Bronchial epithelial cell (primary cell): ENCODE data around the gene THSD4. TPM values are rescaled to one million over a fixed set of nuclear protein-coding genes. Genes with fewer than 3 reads are reported as not detected.

Source experiments
- DNase-seq: peaks from one replicate; pipeline ENCODE4 v3.0.0-alpha.2; 2010; ENCODE audit warnings: low read depth
- FAIRE-seq: peaks from 2 replicates; lab custom pipeline; 2011; peaks lifted over from hg19 to GRCh38; lab: Jason Lieb, UNC
- H3K27me3 ChIP-seq: 2 replicates; pipeline ENCODE4 v1.5.1; 2011; ENCODE audit warnings: low read length; ENCODE audit not compliant: control insufficient read depth, insufficient read depth
- H3K36me3 ChIP-seq: 2 replicates; pipeline ENCODE4 v1.5.1; 2011; ENCODE audit warnings: low read length; ENCODE audit not compliant: control insufficient read depth, insufficient read depth
- H3K4me3 ChIP-seq: 2 replicates; pipeline ENCODE4 v1.5.1; 2011; ENCODE audit warnings: mild to moderate bottlenecking, low read depth, low read length, control low read depth
- total RNA-seq: library from RNA; depleted of rRNA; stranded (reverse); fragments of >200 nt; gene quantifications from 2 replicates; pipeline ENCODE4 v1.2.1, GENCODE V29; 2014
- TF ChIP-seq, protein P1 (sequence below): IDR thresholded peaks from 2 replicates; pipeline ENCODE4 v1.5.1; 2011; ENCODE audit warnings: mild to moderate bottlenecking, moderate library complexity, low read length, control low read depth, inconsistent platforms; ENCODE audit not compliant: insufficient read depth, severe bottlenecking

Gene THSD4
- total RNA-seq, 1 donor from 2014 or later: 14.5 TPM

DNA sequence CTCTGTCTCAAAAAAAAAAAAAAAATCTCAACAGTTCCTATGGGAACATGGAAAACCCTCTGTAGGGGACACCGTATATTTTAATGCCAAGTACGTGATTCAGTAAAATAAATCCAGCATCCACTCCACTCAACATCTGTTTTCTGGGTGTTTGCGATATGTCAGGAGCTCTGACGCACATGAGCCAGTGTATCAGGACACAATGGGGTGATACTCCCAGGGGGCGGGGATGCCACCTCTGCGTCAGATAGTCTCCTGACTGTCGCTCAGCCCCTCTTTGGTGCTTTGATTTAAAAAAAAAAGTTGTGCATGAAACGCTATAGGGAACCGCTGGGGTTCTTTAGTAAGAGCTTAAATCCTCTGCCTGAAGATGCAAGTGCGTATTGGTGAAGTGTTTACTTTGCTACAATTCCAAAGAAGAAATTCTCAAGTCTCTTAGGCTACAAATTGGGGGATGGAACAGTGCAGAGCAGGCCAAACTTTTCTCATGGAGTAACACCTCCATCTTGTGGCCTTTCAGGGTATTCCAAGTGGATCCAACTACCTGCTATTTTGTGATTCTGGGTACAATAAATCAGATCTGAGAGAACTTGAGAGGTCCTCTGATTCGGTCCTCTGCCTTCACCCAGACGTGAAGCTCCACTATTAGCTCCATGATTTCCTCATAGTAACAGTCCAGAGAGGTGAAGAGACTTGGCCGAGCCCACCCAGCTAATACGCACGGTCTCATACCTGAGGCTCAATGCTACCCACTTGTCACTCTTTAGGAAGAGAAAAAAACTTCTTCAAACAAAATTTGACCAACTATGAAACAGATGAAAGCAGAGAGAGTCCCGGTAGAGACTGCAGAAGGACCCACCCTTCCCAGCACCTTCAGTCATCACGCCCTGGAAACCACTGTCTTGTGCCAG lies 685.8 kb downstream of the THSD4 start:
- Histone ChIP-seq H3K36me3 (no peaks in the 10 kb centered on the region), H3K27me3 (no peaks in the 10 kb centered on the region), H3K4me3 (no peak overlapping the region)
- DNase-seq: peak; percentile 70
- TF ChIP-seq, protein P1, sequence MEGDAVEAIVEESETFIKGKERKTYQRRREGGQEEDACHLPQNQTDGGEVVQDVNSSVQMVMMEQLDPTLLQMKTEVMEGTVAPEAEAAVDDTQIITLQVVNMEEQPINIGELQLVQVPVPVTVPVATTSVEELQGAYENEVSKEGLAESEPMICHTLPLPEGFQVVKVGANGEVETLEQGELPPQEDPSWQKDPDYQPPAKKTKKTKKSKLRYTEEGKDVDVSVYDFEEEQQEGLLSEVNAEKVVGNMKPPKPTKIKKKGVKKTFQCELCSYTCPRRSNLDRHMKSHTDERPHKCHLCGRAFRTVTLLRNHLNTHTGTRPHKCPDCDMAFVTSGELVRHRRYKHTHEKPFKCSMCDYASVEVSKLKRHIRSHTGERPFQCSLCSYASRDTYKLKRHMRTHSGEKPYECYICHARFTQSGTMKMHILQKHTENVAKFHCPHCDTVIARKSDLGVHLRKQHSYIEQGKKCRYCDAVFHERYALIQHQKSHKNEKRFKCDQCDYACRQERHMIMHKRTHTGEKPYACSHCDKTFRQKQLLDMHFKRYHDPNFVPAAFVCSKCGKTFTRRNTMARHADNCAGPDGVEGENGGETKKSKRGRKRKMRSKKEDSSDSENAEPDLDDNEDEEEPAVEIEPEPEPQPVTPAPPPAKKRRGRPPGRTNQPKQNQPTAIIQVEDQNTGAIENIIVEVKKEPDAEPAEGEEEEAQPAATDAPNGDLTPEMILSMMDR: peak; percentile 71
- no peak for FAIRE-seq

DNA sequence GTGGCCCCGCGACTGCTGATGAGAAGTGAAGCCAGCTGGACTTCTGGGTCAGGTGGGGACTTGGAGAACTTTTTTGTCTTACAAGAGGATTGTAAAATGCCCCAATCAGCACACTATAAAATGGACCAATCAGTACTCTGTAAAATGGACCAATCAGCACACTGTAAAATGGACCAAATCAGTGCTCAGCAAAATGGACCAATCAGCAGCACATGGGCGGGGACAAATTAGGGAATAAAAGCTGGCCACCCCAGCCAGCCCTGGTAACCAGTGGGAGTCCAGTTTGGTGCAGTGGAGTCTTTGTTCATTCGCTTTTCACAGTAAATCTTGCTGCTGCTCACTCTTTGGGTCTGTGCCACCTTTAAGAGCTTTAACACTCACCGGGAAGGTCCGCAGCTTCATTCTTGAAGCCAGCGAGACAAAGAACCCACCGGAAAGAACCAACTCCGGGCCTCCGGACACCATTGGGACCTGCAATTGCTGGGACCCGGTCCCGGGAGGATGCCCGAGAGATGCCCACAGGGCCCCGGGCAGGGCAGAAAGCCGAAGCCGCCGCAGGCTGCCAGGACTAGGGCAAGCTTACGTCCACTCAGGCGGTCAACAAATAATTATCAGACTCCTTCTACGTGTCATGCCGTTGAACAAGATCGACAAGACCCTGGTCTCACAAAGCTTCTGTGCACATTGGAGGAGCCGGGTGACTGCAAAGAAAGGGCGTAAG lies 686.8 kb downstream of the THSD4 start:
- no peak for DNase-seq
- TF ChIP-seq, protein P1: no peak
- Histone ChIP-seq H3K27me3 (no peaks in the 10 kb centered on the region), H3K36me3 (no peaks in the 10 kb centered on the region), H3K4me3 (no peak overlapping the region)
- FAIRE-seq: no peak

DNA sequence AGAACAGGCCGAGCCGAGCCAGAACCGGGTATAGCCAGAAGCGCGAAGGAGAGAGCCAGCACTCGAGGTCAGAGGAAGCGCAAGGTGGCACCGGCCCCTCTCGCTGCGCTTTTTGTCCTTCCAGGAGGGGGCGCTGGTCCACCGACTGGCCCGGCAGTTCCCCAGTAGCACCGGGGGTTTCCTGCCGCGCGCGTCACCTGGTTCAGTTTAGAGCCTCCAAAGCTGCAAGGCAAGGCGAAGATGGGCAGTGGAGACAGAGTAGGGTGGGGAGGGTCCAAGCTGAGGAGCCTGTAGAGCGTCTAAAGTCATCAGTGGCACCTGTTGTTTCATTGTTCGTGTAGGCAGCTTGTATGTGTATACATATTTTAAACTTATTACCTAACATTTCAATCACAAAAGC lies 687.5 kb downstream of the THSD4 start:
- Histone ChIP-seq H3K27me3 (no peaks in the 10 kb centered on the region), H3K36me3 (no peaks in the 10 kb centered on the region), H3K4me3 (no peak overlapping the region)
- TF ChIP-seq, protein P1: peak; percentile 44
- FAIRE-seq: no peak
- DNase-seq: no peak

DNA sequence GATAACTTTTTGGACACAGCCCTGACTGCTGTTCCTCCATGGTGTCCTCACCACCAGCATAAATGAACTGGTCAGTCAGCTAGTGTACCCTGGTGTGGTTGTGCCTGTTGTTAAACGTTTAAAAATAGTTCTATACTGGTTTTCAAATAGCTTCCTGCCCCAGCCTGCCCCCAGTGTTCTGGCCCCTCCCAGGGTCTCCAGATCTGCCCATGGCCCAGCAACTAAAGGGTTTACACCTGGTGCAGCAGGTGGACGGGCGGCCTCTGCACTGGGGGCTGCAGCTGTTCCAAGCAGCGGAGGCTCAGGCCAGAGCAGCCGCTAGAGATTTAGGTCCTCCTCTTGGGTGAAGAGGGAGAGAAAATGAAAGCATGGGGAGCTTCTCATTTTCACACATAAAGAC lies 689.0 kb downstream of the THSD4 start:
- no peak for FAIRE-seq
- no peak for DNase-seq
- TF ChIP-seq, protein P1: no peak
- Histone ChIP-seq H3K36me3 (no peaks in the 10 kb centered on the region), H3K4me3 (no peak overlapping the region), H3K27me3 (no peaks in the 10 kb centered on the region)

DNA sequence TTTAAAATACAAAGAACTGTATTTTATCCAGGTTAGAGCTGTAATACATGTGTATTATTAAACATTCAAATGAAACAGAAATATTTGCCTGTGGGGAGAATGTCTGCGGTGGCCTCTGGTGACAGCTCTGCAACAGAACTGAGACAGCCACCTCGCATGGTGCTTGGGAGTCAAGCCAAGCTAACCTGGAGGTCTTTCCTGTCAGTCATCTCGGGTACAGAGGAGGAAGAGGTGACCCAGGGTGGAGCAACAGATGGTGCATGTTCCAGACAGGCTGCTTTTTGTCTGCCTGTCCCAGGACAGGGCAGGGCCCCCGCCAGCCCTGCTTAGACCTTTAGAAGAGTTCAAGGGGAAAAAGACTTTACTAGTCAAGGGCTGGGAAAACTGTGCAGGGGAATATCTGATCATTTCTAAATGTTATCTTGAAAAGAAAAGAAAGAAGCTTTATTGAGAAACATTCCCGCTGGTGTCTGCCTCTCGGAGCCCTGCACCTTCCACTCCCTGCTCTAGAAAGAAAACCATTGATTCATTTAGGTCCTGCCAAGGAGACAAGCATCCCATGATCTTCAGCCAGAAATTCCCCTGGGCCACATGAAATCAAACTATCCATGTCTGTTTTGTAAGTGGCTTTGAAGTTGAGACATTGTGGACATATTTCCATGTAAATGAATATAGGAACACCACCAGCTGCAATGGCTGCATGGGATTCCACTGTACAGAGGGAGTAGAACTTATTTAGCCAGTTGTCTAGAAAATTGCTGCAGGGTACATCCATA lies 689.6 kb downstream of the THSD4 start:
- no peak overlapping the region for H3K4me3 ChIP-seq
- no peak for DNase-seq
- TF ChIP-seq, protein P1: no peak
- H3K36me3 ChIP-seq: no peaks in the 10 kb centered on the region
- no peaks in the 10 kb centered on the region for H3K27me3 ChIP-seq
- FAIRE-seq: no peak
